Measurements from ENCODE around the gene KIAA1549.
"Not testable (repeated sequence)": the region's sequence is repeated elsewhere in the genome, so short reads cannot be mapped to it uniquely, and the experiment has no call there.

Gene KIAA1549

DNA sequence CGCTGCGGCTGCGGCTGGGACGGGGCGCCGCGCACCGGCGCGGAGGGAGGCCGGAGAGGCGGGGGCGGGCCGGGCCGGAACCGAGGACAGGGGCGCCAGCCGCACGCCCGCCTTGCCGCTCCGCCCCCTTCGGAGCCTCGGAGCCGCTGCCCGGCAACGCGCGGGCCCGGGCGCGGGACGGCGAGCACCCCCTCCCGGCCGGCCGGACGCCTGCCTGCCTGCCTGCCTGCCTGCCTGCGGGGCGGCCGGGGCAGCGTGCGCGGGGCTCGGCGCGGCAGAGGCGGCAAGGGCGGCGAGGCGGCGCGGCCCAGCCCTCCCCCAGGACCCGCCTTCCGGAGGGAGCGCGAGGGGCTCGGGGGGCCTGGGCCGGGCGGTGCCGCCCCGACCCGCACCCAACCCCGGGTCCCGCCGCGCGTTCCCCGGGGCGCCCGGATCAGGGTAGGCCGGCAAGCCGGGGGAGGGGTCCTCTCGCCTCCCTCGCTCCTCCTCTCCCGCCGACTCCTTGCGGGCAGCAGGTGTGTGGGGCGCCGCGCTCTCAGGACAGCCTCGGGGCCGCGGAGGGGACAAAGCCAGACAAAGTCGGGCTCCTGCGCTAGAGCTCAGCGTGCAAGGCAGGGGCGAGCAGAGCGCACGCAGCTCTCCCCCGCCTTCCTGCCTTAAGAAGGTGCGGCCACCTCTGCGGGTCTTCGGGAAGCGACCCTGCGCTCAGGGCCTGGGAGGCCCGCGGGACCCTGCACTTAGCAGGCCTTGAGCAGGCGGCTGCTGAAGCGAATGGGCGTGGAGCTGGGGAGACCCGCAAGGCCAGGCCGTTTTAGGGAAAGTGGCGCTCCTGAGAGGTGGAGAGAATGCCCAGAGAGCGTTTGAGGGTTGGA, at the start of gene KIAA1549:
KIAA1549 (minus strand) TSS at position 58 of the 872 bp plus-strand sequence. CDS start 120 bp downstream, outside the sequence.
- DNase-seq (ENCODE audit: low read depth) = peak; percentile 9

DNA sequence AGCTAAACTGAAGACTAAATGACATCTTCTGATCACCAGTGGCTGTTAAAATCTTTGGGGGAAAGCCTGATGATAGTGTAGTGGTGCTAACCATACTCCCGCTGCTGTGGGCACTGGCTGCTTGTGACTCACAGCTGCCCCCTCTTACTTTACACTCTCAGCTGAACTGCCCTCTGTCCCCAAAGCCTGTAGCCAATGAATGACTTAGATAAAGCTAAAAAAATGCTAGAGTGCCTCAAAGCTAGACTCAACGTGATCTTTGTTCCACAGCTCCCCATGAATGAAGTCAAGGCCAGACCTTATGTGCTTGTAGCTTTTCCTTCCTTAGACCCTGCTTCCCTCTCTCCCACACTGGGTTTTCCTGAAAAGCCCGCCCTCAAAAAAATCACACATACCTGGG, 48.2 kb upstream of the KIAA1549 start:
- no peak overlapping the region for H3K4me3 ChIP-seq (ENCODE audit: low read depth, low read length)
- DNase-seq (ENCODE audit: low read depth) = no peak

More for the DNA sequence above, at the start of gene KIAA1549:
- H3K4me3 ChIP-seq (ENCODE audit: low read depth, low read length) = peak within 1 kb of the TSS; percentile 76

DNA sequence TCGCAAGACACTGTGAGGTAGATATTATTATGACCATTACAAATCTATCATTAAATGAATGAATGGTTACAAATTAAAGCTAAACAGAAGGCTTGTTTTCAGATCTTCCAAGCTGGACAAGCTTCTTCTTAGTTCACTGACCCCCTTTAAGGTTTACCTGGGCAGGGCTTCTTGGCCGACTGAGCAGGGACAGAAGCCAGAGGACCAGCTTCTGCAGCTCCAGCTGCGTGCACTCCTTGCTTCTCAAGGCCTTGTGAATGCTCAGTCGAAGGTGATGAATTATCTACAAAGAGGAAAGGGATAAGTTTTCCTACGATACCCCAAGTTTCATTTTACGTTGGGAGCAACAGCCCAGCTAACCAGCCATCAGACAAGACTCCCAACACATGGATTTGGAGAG, 45.4 kb upstream of the KIAA1549 start:
- no peak for DNase-seq (ENCODE audit: low read depth)
- H3K4me3 ChIP-seq (ENCODE audit: low read depth, low read length) = no peak overlapping the region

DNA sequence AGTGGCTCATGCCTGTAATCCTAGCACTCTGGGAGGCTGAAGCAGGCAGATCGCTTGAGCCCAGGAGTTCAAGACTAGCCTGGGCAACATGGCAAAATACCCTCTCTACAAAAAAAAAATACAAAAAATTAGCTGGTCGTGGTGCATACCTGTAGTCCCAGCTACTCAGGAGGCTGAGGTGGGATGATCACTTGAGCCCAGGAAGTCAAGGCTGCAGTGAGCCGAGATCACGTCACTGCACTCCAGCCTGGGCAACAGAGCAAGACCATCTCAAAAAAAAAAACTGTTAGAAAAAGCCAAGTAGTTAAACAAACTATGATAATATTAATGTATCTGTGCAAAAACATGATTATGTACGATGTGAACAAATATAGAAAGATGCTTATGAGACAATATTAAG, 44.7 kb upstream of the KIAA1549 start:
- not testable (repeated sequence) for DNase-seq (ENCODE audit: low read depth); H3K4me3 ChIP-seq (ENCODE audit: low read depth, low read length)

DNA sequence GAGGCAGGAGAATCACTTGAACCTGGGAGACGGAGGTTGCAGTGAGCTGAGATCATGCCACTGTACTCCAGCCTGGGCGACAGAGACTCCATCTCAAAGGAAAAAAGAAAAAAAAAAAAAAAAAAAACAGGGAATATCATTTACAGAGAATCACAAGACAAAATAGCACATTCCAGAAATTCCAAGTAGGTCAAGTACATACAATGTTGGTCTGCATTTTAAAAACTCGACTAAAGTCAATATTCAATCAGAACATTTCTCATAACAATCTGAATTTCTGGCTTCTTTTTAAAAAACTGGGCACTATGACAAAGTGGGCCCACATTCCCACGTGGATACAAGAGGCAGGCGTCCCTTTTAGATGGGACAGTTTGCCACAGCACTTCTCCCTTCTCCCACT, 41.9 kb upstream of the KIAA1549 start:
- H3K4me3 ChIP-seq (ENCODE audit: low read depth, low read length) = no peak overlapping the region
- DNase-seq (ENCODE audit: low read depth) = no peak

DNA sequence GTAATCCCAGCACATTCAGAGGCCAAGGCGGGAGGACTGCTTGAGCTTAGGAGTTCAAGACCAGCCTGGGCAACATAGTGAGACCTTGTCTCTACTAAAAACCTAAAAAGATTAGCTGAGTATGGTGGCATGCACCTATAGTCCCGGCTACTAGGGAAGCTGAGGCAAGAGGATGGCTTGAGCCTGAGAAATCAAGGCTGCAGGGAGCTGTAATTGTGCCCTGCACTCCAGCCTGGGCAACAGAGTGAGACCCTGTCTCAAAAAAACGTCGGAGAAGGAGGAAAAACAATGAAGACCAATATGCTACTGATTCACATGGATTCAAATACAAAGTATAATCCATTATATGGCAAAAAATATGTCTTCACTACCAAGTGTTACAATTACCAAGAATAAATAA, 41.1 kb upstream of the KIAA1549 start:
- H3K4me3 ChIP-seq (ENCODE audit: low read depth, low read length) = no peak overlapping the region
- DNase-seq (ENCODE audit: low read depth) = no peak

DNA sequence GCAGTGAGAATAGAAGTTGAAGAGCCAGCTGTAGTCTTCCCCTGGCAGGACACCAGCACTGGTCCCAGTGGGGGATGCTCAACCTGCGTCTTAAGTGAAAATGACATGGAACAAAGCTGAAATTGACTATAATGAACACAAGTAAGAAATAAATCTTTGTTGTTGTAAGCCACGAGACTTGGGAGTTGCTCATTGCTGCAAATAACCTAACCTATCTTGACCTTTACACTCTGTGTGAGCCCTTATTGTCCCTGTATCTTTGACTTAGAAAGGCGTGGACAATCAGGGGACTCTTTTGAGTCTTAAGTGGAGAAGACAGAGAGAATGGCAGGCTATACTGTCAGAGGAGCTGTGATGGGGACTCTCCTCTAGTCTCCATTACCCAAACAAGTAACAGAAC, 37.7 kb upstream of the KIAA1549 start:
- no peak overlapping the region for H3K4me3 ChIP-seq (ENCODE audit: low read depth, low read length)
- no peak for DNase-seq (ENCODE audit: low read depth)

DNA sequence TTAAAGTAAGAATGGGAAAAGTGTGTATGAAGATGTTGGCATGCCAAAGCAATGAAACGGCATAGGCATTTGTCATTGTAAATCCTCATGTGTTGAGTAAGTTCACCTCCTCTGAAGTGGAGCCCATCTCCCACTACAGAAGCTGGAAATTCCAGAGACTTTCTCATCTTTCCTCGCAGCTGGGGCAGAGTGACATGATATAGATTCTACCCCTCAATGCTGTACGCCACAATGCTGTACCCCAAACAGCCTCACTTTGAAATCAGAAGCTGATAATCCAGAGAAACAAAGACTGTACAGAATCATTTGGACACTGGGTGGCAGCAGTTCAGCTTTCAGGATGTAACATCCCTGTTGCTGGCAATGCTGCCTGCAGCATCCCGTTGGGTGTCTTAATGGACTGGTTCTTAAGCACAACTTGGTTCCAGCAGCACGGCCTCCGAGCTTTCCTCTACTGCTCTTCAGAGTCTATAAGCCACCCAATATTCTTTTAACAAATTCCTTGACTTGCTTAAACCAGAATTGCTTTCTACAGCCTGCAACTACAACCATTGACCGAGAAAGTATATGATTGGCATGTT, 35.8 kb upstream of the KIAA1549 start:
- DNase-seq (ENCODE audit: low read depth) = peak; percentile 25
- no peak overlapping the region for H3K4me3 ChIP-seq (ENCODE audit: low read depth, low read length)

DNA sequence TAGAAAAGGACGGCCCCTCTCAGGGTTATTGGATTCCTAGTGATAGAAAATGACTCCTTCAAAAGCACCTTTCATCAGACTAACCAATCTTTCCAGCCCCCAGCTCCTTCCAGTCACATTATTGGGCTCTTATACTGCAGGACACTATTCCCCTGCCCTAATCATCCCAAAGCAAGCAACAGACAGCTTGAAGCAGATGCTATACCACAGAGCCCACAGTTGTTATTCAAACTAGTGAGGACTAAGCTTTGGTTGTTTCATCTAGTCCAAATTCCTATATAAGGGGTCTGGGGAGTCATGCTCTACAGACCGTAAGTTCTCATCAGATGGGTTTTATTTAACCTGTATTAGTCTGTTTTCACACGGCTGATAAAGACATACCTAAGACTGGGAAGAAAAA, 30.2 kb upstream of the KIAA1549 start:
- no peak overlapping the region for H3K4me3 ChIP-seq (ENCODE audit: low read depth, low read length)
- no peak for DNase-seq (ENCODE audit: low read depth)

DNA sequence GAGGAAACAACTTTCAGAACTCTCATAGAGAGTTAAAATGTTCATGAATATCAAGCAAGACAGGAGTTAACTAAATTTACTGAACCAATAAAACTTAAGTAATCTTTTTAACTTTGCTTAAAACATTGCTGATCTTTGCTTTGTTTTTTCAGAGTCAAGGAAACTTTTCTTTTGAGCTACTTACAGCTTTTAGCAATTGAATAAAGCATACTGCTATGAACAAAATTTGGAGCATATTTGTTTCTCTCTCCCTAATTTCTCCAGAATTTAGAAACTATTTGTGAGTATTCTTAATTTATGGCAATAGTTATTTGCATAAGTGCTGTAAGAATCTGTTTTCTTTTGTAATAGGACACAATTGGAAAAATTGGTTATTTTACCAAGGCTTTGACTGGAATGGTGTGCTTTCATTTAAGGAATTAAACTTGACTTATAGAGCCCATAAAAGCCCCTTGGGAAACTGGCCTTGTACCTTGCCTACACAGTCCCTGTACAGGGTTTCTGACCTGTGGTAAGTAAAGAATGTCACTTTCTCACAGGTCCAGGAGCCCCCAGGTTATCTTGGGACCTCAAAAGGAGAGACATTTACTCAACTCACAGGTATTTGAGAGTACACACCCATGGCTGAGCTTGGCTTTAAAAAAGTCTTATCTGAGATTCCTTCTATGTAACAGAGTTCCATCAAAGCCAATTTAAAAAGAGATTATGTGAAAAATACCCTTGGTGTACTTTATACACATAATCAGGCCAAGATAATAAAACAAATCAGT, 23.3 kb upstream of the KIAA1549 start:
- no peak for DNase-seq (ENCODE audit: low read depth)
- no peak overlapping the region for H3K4me3 ChIP-seq (ENCODE audit: low read depth, low read length)

DNA sequence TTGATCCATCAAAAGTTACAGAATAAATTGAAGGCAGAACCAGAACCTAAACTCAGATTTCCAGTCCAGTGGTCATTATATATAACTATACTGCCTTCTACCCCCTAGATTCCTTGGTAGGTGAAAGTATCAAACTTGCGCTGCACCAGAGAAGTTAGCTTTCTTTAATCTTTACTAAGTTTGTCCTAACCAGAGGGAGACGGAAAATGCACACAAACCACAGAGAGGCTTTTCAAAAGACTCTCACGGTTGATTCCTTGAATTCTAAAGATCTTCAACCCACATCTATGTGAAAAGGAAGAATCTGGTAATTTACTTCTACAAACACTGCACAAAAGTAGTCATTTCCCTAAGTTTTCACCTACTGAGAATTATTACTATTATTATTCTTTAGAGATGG, 18.2 kb upstream of the KIAA1549 start:
- no peak overlapping the region for H3K4me3 ChIP-seq (ENCODE audit: low read depth, low read length)
- no peak for DNase-seq (ENCODE audit: low read depth)

DNA sequence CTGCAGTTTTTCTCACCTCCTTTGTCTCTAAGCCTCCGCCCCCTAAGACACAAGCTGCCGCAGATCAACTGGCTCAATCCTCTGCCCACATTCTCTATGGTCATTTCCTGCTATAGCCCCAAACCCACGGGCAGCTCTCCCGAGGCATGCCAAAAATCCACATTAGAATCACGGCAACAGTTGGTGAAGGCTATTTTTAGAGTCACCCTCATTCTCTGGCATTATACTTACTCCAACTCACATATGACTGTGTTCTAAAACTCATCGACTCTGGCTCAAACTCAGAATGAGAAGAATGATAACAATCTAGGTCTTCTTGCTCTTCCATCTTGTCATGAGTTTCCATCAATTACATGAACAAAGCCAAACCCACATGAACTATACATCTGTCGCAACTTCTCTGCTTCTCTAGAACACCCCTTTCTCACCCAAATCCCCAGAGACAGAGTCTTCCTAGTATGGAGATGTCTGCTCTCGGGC, 10.9 kb upstream of the KIAA1549 start:
- H3K4me3 ChIP-seq (ENCODE audit: low read depth, low read length) = no peak overlapping the region
- DNase-seq (ENCODE audit: low read depth) = peak; percentile 26

DNA sequence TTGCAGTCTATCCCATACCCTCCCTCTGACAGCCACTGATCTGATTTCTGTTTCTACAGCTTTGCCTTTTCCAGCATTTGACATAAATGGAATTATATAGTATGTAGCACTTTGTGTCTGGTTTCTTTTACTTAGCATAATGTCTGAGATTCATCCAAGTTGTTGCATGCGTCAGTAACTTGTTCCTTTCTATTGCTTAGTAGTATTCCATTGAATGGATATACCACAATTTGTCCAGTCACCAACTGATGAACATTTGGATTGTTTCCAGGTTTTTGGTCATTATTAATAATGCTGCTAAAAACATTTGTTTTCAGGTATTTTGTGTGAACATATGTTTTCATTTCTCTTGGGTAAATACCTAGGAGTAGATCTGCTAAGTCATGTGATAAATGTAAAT, 6.5 kb upstream of the KIAA1549 start:
- DNase-seq (ENCODE audit: low read depth) = no peak
- no peak overlapping the region for H3K4me3 ChIP-seq (ENCODE audit: low read depth, low read length)

DNA sequence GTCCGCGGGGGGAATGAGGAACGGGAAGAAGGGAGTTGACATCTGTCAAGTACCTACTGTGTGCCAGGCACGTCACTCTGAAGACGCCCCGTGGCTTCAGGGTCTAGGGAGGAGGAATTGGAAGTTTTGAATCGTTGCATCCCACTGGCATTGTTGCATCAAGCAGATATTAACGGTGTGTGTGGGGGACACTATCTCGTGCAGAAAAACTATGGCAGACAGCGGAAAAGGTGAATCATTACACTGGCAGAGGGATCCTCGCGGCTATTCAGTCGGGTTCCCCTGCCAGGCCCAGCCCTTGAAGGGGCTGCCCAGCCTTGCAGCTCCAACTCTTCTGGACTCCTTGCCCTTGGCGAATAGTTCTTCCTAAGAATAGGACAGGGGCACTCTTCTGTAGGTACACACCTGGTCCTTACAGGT, 1.0 kb upstream of the KIAA1549 start:
- peak overlapping the region; percentile 56 for H3K4me3 ChIP-seq (ENCODE audit: low read depth, low read length)
- no peak for DNase-seq (ENCODE audit: low read depth)

DNA sequence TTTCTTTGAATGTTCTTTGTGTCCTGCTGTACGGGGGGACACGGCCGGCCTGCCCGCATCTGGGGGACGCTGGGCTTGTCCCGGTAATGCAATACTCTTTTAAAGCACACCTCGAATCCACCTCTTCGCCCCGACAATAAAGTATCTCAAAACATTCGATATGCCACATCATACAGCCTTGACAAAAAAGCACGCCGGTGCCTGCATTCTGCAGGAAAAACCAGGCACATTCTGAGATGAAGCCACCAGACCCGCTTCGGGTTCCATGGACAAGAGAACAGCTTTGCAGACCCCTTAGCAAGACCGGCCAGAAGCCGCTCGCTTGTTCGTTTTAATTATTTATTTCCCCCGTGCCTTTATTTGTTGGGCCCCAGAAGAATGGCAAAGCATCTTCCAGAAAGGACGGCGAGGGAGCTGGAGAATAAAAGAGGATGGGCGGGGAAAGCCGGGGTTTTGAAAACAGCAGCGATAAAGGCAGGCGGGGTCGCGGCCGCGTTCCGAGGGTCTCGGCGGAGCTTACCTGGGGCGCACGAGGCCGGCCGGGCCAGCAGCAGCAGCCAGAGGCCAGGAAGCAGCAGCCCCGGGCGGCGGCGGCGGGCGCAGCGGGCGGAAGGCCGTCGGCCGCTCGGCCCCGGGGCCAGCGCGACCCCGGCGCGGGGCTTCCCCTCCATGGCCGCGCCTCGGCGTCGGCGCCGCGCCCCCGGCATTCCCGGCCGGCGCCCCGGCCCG, 462 bp downstream of the KIAA1549 start:
- DNase-seq (ENCODE audit: low read depth) = no peak
- peak overlapping the region; percentile 76 for H3K4me3 ChIP-seq (ENCODE audit: low read depth, low read length)

DNA sequence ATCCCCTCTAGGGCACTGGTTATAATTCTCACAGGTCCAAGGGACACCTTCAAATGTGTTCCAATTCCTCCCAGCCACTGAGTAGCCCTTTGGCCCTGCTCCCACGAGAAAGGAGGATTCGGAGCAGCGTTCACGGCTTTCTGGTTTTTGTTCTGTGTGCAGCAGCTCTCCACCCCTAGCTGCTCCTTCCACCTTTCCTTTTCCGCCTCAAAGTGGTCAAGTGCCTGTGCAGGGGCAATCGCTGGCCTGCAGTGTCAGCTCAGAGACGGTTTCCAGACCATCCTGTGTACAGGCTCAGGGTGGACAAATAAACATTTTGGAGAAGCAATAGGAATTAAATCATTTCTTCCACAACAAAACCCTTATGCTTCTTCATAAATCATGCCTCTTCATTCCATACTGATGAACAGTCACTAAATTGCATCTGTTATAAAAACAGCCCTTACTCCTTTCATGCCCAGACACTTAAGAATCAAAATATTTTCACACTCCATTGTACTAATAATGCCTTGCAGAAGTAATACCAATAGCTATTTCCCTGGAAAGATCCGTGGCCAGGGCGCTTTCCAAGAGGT, 1.1 kb downstream of the KIAA1549 start:
- no peak for DNase-seq (ENCODE audit: low read depth)
- H3K4me3 ChIP-seq (ENCODE audit: low read depth, low read length) = peak overlapping the region; percentile 76

DNA sequence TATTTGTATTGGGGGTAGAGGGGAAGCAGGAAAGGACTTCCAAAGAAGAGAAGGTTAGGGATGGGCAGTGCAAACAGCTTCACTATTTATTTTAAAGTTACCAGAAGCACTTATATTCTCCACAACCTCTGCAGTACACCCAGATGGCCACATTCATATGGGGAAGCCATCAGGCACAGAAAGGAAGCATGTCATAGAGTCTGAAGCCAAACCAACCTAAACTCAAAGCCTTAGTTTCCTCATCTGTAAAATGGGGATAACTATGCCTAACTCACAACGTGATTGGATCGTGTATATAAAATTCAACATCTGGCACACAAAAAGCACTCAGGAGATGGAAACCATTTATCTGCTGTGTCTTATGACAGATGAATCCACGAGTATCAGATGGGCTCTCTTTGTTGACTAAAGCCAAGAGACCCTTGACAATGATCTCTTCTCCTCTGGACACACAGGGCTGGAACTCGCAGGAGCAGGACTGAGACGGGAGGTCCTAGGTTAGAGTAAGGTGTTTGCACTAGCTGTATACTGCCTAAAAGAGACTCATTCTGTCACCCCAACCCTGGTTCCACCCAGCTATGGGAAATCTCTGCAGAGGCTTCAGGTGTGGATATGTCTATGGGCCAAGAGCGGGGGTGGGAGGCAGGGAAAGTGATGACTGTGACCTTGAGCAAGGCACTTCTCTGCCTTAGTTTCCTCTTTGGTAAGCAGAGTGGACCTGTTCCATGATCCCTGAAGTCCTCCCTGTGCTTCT, 1.8 kb downstream of the KIAA1549 start:
- H3K4me3 ChIP-seq (ENCODE audit: low read depth, low read length) = peak overlapping the region; percentile 76

DNA sequence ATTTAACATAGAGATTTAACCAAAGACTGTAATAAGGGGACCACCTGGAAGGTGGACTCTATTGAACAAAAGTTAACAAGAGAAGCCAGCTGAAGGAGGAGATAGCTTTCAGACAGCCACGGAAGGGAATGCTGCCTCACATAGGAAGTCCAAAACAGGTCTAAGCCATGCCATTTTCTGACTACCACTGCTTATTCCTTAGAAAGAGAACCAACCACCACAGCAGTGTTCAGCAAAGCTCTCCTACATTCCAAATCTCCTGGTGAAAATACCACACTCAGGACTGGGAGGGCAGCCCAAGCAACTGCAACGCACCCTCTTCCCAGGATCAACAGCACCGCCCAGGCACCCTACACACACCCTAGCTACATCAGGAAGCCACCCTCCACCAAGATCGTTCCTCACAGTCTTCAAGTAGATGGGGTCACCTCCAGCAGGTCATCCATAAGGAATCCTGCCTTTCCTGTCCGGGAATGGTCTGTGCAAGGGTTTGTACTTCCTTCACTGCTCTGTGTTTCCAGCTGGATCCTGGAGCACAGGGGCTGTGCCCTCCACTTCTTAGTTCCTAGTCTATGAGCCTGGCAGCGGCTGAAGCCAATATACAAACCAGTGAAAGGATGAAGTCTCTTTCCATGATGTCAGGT, 2.5 kb downstream of the KIAA1549 start:
- DNase-seq (ENCODE audit: low read depth) = no peak
- no peak overlapping the region for H3K4me3 ChIP-seq (ENCODE audit: low read depth, low read length)

More for the DNA sequence above, 1.8 kb downstream of the KIAA1549 start:
- no peak for DNase-seq (ENCODE audit: low read depth)
